Raji (cell line): Measurements from ENCODE around the gene NDRG4.
A peak's percentile ranks its signal among the peaks of the same experiment; 100 is the strongest.

ENCODE experiments used
- POLR2A ChIP-seq: IDR thresholded peaks from 2 replicates; pipeline ENCODE4 v1.6.1; 2011; ENCODE audit warnings: low read depth, low read length, control low read depth; ENCODE audit not compliant: insufficient read depth

Gene NDRG4

DNA sequence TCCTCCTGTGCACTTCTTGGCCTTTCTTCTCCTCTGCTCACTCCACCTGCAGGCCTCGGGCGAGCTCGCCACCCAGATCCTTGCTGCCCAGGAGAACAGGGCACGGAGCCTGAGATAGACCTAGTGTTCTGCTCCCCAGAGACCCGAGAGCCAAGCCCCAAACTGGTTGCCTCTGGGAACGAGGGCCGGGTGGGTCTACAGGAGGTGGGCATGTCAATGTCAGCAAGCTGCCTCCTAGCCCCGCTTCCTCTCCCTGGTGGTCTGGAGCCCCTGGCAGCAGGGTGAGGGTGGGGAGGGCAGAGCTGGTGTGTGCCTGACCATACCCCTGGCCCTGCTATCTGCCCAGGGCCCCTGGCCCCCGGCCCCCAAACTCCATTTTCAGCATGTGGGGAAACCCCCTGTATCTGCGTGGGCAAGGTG lies 841 bp upstream of the NDRG4 start:
- TF ChIP-seq POLR2A: no peak

DNA sequence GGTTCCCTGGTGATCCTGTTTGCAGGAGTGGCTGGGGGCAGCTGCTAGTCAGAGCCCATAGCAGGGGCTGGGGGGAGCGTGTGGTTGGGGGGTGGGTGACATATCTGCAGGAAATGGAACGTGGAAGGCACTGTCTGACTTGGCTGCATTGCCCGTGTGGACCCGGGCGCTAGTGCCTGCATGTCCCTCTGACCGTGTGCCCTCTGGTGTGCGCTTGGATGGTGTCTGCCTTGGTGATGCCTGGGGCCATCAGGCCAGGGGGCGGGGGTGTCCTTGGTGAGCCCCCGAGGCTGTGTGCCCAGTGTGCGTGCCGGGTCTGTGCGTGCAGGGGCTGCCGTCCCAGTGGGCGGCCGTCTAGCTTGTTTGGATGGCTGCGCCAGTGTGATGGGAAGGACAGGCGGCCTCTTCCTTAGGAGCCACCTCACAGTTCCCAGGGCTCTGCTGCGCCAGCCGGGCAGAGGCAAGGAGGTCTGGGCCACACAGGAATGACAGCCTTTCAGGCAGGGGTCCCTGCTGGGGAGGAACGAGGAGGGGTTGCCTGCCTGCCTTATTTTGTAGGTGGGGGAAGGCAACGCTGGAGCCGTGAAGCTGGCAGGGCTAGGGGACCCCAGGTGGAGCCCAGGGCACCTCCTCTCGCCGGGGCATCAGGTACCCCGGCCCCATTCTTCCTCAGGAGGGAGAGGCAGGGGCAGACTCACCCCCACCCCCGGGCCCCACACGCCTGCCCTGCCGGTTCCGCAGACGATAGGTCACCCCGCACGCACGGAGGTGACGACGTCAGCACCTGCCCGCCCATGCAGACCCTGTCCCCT lies 693 bp downstream of the NDRG4 start:
- no peak for TF ChIP-seq POLR2A

GRCh38 chr16:58501242-58502131 lies 1.5 kb downstream of the NDRG4 start:
- peak; percentile 22; the same call in 1 of the 2 replicates for TF ChIP-seq POLR2A

- no peak; the same call in 1 of the 2 replicates for TF ChIP-seq POLR2A
These were observed 2.4 kb downstream of the NDRG4 start for GRCh38 chr16:58502217-58502921.

DNA sequence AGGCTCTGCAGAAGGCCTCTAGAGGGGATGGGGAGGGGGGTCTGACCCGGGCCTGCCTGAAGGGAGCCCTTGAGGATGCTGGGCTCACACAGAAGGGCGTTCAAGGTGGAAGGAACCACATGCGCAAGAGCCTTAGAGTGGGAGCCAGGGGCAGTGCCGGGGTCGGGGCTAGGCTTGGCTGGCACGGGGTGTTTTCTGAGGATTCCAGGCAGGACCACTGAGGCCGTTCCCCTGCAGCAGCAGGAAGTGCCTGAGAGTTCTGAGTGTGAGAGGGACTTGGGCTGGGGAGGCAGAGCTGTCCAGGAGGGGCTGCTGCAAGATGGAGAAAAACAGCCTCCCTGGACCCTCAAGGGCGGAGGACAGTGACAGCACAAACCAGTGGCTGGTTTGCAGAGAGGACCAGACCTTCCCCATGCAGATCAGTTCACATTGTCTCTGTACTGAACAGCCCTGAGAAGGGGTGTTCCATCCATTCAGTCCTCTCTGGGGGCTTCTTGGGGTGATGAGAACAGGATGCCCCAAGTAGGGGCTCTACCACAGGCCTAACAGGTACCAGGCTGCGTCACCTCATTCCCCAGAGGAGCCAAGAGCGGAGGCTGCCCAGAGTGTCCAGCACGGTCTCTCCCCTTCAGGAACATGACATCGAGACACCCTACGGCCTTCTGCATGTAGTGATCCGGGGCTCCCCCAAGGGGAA lies 3.4 kb downstream of the NDRG4 start:
- no peak for TF ChIP-seq POLR2A

- TF ChIP-seq POLR2A: peak; percentile 7; the same call in 1 of the 2 replicates
These were observed 4.1 kb downstream of the NDRG4 start for GRCh38 chr16:58503863-58504688.

DNA sequence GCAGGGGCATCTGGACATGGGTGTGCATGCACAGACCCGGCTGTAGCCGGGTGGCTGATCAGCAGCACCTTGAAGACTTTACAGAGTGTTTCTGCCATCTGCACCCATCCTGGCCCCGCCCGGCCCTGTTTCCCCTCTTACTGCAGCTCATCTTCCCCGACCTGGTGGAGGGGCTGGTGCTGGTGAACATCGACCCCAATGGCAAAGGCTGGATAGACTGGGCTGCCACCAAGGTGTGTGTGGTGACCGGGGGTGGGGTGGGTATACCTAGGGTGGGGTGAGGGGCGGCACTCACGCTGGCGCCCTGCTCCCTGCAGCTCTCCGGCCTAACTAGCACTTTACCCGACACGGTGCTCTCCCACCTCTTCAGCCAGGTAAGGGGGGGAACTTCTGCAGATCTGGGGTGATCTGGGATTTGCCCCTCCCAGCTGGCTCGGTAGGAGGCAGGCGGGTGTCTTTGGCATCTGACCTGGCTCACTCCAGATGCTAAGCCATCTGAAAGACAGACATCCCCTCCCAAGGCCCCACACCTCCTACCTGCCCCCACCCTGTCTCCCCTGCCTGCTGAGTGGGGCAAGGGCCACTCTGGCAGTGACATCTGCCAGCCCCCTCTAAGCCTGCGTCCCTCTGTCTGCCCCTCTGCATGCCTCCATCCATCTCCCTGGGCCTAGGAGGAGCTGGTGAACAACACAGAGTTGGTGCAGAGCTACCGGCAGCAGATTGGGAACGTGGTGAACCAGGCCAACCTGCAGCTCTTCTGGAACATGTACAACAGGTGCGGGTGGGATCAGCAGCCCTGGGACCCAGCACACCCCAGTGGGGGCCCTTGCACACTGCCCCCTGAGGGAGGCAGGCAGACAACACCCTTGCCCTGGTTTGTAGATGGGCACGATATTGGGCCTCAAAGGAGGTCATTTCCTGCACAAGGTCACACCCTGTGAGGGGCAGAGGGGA lies 6.6 kb downstream of the NDRG4 start:
- 0 out of 2 replicates have a peak, but pooled peaks have one; percentile 28 for TF ChIP-seq POLR2A

- TF ChIP-seq POLR2A: no peak
These were observed 7.4 kb downstream of the NDRG4 start for GRCh38 chr16:58507195-58507962.

DNA sequence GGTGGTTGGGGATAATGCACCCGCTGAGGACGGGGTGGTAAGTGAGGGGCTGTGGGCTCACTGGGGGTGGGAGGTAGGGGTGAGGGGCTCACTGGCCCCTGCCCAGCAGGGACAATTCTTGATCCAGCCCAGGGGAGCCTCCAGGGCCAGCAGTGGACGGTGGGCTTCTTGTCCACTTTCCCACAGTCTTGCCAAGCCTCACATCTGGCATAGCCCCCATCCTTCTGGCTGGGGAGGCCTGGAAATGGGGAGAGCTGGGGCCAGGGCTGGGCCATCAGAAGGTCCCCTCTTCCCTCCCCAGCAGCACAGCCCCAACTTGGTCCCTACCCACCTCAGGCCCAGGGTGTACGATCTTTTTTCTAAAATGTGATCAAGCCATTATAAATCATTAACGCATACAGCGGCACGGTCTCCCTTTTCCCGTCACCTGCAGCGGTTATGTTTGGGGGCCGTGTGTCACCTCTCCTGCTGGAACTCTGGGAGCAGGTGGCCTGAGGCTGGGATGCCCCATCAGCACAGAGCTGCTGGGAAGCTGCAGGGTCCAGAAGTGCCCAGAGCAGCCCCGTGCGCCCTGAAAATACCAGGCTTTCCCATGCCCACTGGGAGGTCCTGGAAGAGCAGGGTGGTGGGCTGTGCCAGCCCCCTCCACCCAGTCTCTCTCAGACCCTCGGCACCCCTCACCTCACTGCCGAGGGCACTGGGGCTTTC lies 8.2 kb downstream of the NDRG4 start:
- TF ChIP-seq POLR2A: no peak

DNA sequence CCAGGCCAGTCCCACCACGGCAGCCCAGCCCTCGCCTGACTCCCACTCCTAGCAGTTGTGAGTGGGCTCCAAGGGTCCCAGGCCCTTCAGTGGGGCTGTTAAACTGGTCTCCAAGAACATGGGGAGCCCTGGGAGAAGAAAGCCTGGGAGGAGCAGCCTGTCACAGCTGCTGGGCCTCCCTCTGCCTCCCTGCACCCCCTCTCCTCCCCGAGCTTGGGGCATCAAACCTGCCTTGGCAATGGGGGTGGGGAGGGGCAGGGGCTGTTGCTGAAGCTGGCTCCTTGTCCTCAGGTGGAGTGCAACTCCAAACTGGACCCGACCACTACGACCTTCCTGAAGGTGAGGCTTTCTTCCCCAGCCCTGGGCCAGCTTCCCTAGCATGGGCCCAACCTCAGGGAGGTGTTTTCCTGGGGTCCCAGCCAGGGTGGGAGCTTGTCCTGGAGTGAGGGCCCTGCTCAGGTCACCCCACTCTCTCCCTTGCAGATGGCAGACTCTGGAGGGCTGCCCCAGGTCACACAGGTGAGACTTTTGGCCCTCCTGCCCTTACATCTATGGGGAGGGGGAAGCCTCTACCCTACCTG lies 8.8 kb downstream of the NDRG4 start:
- no peak for TF ChIP-seq POLR2A
